GM19438 (cell line): ENCODE results near the gene TOP2A.

ENCODE experiments used
- ATAC-seq: cut with Tn5 transposase; IDR thresholded peaks from one replicate; pipeline ENCODE4 v1.9.1; 2021; ENCODE audit warnings: low read depth; ENCODE audit not compliant: unreplicated experiment

TOP2A gene

DNA sequence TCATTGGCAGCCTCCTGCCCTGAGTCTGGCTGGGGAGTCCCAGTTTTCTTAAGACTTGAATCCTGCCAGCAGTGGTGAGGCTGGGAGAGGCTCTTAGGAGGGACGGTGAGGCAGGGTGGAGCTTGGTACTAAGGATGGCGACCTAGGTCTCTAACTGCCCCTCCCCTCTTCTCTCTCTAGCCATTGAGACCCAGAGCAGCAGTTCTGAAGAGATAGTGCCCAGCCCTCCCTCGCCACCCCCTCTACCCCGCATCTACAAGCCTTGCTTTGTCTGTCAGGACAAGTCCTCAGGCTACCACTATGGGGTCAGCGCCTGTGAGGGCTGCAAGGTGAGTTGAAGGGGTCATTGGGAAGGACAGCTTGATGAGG is 69.6 kb downstream of the TOP2A start:
- no peak for ATAC-seq

GRCh38 chr17:40347319-40348135 is 70.2 kb downstream of the TOP2A start:
- ATAC-seq, result no peak

GRCh38 chr17:40346765-40347158 is 70.9 kb downstream of the TOP2A start:
- no peak for ATAC-seq

DNA sequence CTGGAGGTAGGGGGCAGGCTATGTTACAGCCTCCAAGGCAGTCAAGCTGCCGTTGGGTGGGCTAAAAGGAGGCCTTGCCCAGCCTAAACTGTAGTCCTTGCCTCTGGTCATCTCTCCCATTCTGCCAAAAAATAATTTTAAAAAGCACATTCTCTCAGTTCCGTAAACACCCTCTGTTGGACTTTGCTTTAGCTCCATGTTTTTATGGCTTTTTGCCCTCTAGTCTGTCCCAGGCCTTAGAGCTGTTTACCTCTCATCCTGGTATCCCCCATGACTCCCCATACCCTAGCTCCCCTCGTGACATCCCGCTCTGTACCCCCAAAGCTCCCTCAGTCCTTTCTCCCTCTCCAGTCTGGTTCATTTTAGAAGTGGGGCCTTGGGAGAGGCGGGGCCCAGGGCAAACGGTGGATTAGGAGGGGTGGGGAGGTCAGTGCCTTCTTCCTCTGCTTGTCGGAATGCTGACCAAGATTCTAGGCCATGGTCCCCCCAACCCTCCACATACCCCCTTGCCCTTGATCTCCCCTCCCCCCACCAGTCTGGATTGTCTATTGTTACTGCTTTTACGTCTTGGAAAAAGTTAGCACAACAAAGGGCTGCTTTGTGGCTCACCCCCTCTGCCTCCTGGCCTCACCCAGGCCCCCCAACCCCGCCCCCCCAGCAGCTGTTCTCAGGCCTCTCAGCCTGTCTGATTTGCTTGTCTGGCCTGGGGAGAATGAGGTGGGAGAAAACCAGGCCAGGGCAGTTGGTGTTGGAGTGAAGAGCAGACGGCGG is 71.5 kb downstream of the TOP2A start:
- no peak for ATAC-seq

DNA sequence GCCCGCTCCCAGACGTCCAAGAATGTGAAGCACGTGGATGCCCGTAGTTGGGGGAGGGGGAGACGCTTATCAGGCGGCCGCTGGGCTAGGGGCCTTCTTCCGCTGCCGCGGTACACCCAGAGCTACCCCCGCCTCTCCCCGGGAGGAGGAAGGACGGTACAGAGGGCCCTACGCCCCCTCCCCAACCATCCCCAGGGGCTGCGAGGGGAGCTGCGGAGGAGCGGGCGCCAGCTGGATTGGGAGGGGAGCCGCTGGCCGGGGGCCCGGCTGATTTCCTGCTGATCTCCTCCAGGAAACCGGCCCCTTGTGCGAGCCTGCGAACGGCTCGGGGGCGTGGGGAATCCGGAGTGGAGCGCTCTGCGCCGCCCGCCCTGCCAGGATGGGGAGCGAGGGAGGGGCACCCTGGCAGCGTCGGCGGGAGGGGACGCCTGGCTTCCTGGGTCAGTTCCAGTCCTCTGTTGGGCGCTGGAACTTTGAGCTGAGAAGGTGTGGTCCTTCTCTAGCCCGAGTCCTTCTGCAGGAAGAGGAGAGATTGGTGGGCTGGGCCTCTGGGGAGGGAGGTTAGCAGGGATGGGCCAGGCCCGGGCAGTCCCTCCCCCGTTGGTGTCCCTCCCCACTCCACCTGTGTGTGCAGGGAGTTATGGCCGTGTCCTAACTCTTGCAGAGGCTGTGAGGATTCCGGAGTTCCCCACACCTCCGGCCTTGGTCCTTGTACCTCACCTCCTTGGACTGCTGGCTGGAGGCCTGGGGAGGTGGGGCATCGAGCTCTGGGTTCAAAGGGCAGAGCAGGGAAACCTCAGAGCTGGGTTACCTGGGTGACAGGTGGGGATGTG is 72.3 kb downstream of the TOP2A start:
- no peak for ATAC-seq

DNA sequence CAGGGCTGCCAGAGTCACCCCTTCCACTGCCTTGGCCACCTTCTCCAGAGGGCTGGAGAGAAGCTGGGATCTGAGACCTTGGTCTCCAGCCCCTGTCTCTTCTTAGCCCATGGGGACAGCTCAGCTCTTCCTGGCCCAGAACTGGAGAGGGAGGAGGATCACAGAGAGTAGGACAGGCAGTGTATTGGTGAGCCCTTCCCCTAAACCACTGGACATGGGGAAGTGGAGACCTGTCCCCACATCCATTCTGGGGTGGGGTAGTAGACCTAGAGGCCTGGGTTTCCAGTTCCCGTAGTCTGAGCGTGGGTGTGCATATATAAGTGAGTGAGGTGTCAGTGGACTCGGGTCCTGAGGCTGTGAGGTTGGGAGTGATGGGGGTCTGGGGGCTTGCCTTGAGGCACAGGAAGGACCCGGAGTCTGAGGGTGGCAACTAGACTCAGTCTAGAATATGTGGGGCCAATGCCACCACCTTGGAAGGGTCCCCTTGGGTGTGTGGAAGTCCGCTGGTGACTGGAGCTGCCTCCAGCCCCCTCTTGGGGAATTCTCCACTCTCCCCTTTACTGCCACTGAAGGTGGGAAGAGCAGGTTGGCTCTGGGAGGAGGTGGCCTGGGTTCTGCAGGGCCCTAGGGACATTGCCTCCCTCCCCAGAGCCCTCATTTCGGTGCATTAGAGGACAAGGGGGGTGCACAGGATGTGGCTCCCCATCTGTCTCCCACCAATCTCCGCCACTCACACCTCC is 73.1 kb downstream of the TOP2A start:
- no peak for ATAC-seq

GRCh38 chr17:40343219-40344119 is 74.2 kb downstream of the TOP2A start:
- no peak for ATAC-seq

- ATAC-seq, result no peak
Observed at GRCh38 chr17:40342504-40343218, 75.0 kb downstream of the TOP2A start.

- ATAC-seq, result no peak
Observed at GRCh38 chr17:40341808-40342503, 75.7 kb downstream of the TOP2A start.

DNA sequence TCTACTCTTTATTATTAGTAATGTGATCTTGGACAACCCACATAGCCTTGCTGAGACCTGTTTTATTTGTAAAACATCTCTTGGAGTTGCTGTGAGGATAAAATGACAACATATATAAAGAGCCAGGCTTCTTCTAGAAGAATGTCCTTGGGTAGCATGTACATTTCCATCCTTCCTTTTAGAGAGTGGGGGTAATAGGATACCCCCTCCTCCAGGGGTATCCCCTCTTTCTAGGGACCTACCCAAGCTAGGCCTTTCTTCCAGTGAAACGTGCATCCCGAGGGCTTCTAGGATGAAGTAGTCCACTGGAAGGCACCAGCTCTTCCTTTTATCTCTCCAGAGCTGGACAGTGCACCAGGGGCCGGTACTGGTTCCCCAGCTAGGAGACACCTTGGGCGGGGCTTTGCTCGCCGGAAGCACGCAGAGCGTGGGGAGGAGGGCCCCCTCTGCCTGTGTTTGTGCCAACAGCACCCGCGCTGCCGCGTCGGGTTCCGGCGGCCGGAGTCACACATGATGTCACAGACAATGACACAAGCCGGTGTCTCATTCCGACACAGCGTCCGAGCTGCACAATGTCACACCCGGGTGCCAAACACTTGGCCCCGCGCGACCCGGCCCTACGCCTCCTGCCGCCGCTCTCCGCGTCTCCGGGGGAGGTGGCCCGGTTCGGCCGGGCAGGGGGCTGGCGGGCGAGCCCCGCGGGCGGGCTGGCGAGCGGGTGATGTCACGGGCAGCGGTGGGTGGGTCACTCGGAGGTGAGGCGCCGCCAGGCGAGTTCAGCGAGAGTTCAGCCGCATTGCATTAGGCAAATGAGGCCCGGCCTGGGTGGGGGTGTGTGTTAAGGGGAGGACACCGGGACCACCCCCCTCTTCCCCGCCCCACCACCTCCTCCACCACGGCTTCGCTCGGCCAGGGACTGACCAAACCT is 76.6 kb downstream of the TOP2A start:
- ATAC-seq, result peak; percentile 50

DNA sequence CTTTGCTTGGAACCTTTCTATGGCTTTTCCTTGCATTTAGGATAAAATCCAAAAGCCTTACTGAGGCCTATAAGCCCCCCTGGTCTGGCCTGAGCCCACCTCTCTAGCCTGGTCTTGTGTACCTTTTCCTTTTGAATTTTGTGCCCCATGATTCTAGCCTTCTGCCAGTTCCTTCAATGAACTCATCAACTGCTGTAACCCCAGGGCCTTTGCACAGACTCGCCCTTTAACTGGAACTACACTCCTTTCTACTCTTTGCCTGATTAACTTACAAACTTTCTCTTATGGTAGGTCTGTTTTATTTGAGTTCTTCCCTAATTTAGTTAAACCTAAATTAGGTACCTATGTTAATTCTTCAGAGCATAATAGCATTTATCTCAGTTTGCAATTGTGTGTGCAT is 77.4 kb downstream of the TOP2A start:
- ATAC-seq, result no peak

- ATAC-seq, result no peak
Observed at GRCh38 chr17:40338941-40339649, 78.6 kb downstream of the TOP2A start.
